HepG2 (cell line): ENCODE measurements around the gene KCNB1. TPM values are rescaled to one million over a fixed set of nuclear protein-coding genes. Genes with fewer than 3 reads are reported as not detected.

Source experiments
- ATAC-seq: fragments of 200-7000 bp; cut with Tn5 transposase; 3 replicates; pipeline ENCODE4 v1.9.1; 2020; ENCODE audit warnings: mild to moderate bottlenecking, moderate library complexity
- BruUV-seq: library from RNA; stranded (reverse); fragments of 400-500 nt; replicated peaks from 2 replicates; lab custom pipeline; 2021; lab: Mats Ljungman, UMichigan
- CTCF ChIA-PET: fragments of 300-600 bp; formaldehyde crosslinking; extraction: SDS; loops from one replicate; lab custom pipeline; 2021; ENCODE audit warnings: low total read pairs, inconsistent platforms, low intra/inter-chr PET ratio; lab: Yijun Ruan, JAX
- POLR2A ChIA-PET: fragments of 350-600 bp; sonication (Branson Sonifier 250); formaldehyde crosslinking; loops from one replicate; lab custom pipeline; 2020; ENCODE audit warnings: antibody characterized with exemption, inconsistent platforms; lab: Yijun Ruan, JAX
- DNase-seq: peaks from one replicate; pipeline ENCODE4 v3.0.0-alpha.2; 2015; ENCODE audit warnings: low spot score
- FAIRE-seq: peaks from 3 replicates; lab custom pipeline; 2011; peaks lifted over from hg19 to GRCh38; lab: Jason Lieb, UNC
- H2AFZ ChIP-seq: one replicate; pipeline ENCODE4 v1.6.1; 2011; ENCODE audit warnings: low read length, inconsistent platforms
- H3K27ac ChIP-seq: fragments of 300-600 bp; 3 replicates; pipeline ENCODE4 v1.8.0; 2011; ENCODE audit warnings: mixed run types, mild to moderate bottlenecking, mixed read lengths, low read length, inconsistent platforms; ENCODE audit not compliant: insufficient read depth; ENCODE audit errors: extremely low read length
- H3K27me3 ChIP-seq, 2 experiments: fragments of 200-600 bp in 1 of 2; 2 replicates in 1 of 2; 3 replicates in 1 of 2; pipeline versions ENCODE4 v1.6.0 to v1.8.0; 2011; ENCODE audit warnings: low read length in 2 of 2, mild to moderate bottlenecking in 2 of 2, moderate library complexity in 2 of 2, inconsistent platforms in 1 of 2; ENCODE audit not compliant: insufficient read depth in 2 of 2, control insufficient read depth in 1 of 2
- H3K36me3 ChIP-seq, 2 experiments: fragments of 200-600 bp in 1 of 2; replicated peaks in 1 of 2; 2 replicates in 1 of 2; 3 replicates in 1 of 2; pipeline versions ENCODE4 v1.5.1 to v1.8.0; 2011; ENCODE audit warnings: low read length in 2 of 2, inconsistent platforms in 1 of 2; ENCODE audit not compliant: insufficient read depth in 2 of 2, control insufficient read depth in 1 of 2
- H3K4me1 ChIP-seq: 2 replicates; pipeline ENCODE4 v1.5.1; 2012; ENCODE audit warnings: low read length, inconsistent platforms; ENCODE audit not compliant: insufficient read depth
- H3K4me2 ChIP-seq: 2 replicates; pipeline ENCODE4 v1.6.0; 2011; ENCODE audit warnings: low read depth, low read length, inconsistent platforms
- H3K4me3 ChIP-seq, 3 experiments: fragments of 200-600 bp in 1 of 3; sonication (generic), shearing (Covaris generic) in 1 of 3; replicated peaks in 1 of 3; 2 replicates each; pipeline ENCODE4 v1.5.1; 2011 to 2016; ENCODE audit warnings: low read length in 3 of 3, inconsistent platforms in 2 of 3, low read depth in 2 of 3, mild to moderate bottlenecking in 2 of 3, control low read depth in 1 of 3, mixed read lengths in 1 of 3; ENCODE audit not compliant: insufficient read depth in 1 of 3
- H3K79me2 ChIP-seq: one replicate; pipeline ENCODE4 v1.6.1; 2011; ENCODE audit warnings: low read length, inconsistent platforms; ENCODE audit not compliant: insufficient read depth
- H3K9ac ChIP-seq: 2 replicates; pipeline ENCODE4 v1.6.0; 2011; ENCODE audit warnings: mild to moderate bottlenecking, low read depth, low read length, inconsistent platforms; ENCODE audit not compliant: insufficient read depth
- H3K9me3 ChIP-seq: 2 replicates; pipeline ENCODE4 v1.5.1; 2012; ENCODE audit warnings: mild to moderate bottlenecking, low read length
- H4K20me1 ChIP-seq: 2 replicates; pipeline ENCODE4 v1.6.0; 2011; ENCODE audit warnings: inconsistent platforms, mild to moderate bottlenecking, low read length, moderate library complexity; ENCODE audit not compliant: insufficient read depth
- GATAD2A ChIP-seq: IDR thresholded peaks from 2 replicates; pipeline ENCODE4 v1.6.1; 2016
- PHF8 ChIP-seq: sonication (generic); formaldehyde crosslinking; IDR thresholded peaks from 2 replicates; pipeline ENCODE4 v1.5.0; 2020; ENCODE audit warnings: missing genetic modification reagents
- SALL2 ChIP-seq: sonication (generic); formaldehyde crosslinking; IDR thresholded peaks from 2 replicates; pipeline ENCODE4 v1.8.1; 2023; ENCODE audit warnings: mild to moderate bottlenecking, missing genetic modification reagents, inconsistent platforms
- ZNF24 ChIP-seq: fragments of 450-650 bp; IDR thresholded peaks from 2 replicates; pipeline ENCODE4 v1.6.1; 2017; ENCODE audit warnings: antibody characterized with exemption, mild to moderate bottlenecking
- ZNF329 ChIP-seq: sonication (generic); formaldehyde crosslinking; IDR thresholded peaks from 2 replicates; pipeline ENCODE4 v1.9.0; 2021; ENCODE audit warnings: low read depth, mild to moderate bottlenecking, missing genetic modification reagents
- ZNF549 ChIP-seq: sonication (generic); formaldehyde crosslinking; IDR thresholded peaks from 2 replicates; pipeline ENCODE4 v1.5.0; 2020; ENCODE audit warnings: missing genetic modification reagents
- ZNF776 ChIP-seq: sonication (generic); formaldehyde crosslinking; IDR thresholded peaks from 2 replicates; pipeline ENCODE4 v1.4.0; 2020; ENCODE audit warnings: mild to moderate bottlenecking, missing genetic modification reagents
- ZSCAN22 ChIP-seq: sonication (generic); formaldehyde crosslinking; IDR thresholded peaks from 2 replicates; pipeline ENCODE4 v1.4.0; 2020; ENCODE audit warnings: mild to moderate bottlenecking, missing genetic modification reagents
- WGBS: methylation state at CpG from one replicate; pipeline ENCODE4 v1.1.6; 2017; ENCODE audit warnings: low lambda C conversion rate; 5-methylcytosine and 5-hydroxymethylcytosine counted together
- in situ Hi-C: cut with HindIII; loops from 2 replicates; pipeline ENCODE4 v1.10.0; 2017; ENCODE audit warnings: low pct_unique_long_range_greater_than_20kb; ENCODE audit not compliant: extremely low pct_ligation_motif_present
- intact Hi-C: fragments of 100-400 bp; cut with micrococcal nuclease; formaldehyde crosslinking; loops from one replicate; pipeline ENCODE4 v1.10.0; 2022; ENCODE audit not compliant: unreplicated experiment
- polyA plus RNA-seq, 8 experiments: library from polyadenylated mRNA; depleted of rRNA in 3 of 8; stranded (reverse) in 7 of 8; unstranded in 1 of 8; fragments of >200 nt; fragmentation: Illumina TruSeq in 4 of 8; extraction: Trizol in 4 of 8; gene quantifications; 2 replicates each; pipeline versions ENCODE4 v1.2.1 to v1.2.3, GENCODE V29; 2011 to 2016; ENCODE audit warnings: low read depth in 4 of 8, missing spikeins in 1 of 8, mixed read lengths in 1 of 8; ENCODE audit not compliant: insufficient read depth in 1 of 8
- total RNA-seq, 5 experiments: library from RNA; depleted of rRNA; stranded (reverse); fragments of >200 nt; fragmentation: Illumina TruSeq; extraction: Trizol; gene quantifications; 2 replicates each; pipeline ENCODE4 v1.2.3, GENCODE V29; 2016; ENCODE audit warnings: low read depth in 1 of 5
- TF ChIP-seq, protein P1 (sequence below): sonication (generic); formaldehyde crosslinking; IDR thresholded peaks from 2 replicates; pipeline ENCODE4 v1.4.0; 2020; ENCODE audit warnings: missing genetic modification reagents, borderline replicate concordance
- TF ChIP-seq, protein P2 (sequence below): sonication (generic); formaldehyde crosslinking; IDR thresholded peaks from 2 replicates; pipeline ENCODE4 v1.5.0; 2020; ENCODE audit warnings: mild to moderate bottlenecking, missing genetic modification reagents
- TF ChIP-seq, protein P3 (sequence below): sonication (generic); formaldehyde crosslinking; IDR thresholded peaks from 2 replicates; pipeline ENCODE4 v1.5.0; 2020; ENCODE audit warnings: missing genetic modification reagents
- TF ChIP-seq, protein P4 (sequence below): IDR thresholded peaks from 2 replicates; pipeline ENCODE4 v1.4.0; 2020; ENCODE audit warnings: mild to moderate bottlenecking, missing genetic modification reagents

KCNB1 gene
- total and polyA plus RNA-seq, 2 of the 13 experiments (the other 11 are each of a cell fraction or from before 2014, with no cell fraction given): 0.02 TPM; not detected in 1

DNA sequence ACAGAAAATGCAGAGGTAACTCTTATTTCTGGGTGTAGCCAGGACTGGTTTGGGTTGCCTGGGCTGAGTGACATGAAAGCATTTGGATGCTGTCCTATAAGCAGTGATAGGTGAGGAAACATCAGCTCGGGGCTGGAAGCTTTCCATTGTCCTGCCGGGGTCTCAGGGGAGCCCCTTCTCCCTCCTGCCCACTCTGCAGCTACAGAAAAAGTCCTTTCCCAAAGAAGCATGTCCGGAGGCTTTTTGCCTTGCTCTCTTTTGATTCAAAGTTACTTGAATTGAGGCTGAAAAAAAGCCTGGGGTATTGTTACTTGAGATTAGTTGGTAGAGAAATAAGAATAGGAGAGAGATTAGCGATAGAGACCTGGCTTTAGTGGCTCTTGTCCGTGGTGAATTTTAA, 113.9 kb downstream of the KCNB1 start (continued):
- TF ChIP-seq, protein P1, sequence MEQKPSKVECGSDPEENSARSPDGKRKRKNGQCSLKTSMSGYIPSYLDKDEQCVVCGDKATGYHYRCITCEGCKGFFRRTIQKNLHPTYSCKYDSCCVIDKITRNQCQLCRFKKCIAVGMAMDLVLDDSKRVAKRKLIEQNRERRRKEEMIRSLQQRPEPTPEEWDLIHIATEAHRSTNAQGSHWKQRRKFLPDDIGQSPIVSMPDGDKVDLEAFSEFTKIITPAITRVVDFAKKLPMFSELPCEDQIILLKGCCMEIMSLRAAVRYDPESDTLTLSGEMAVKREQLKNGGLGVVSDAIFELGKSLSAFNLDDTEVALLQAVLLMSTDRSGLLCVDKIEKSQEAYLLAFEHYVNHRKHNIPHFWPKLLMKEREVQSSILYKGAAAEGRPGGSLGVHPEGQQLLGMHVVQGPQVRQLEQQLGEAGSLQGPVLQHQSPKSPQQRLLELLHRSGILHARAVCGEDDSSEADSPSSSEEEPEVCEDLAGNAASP (CRISPR knock-in tag): no peak
- TF ChIP-seq ZNF549 (CRISPR knock-in tag) (no peak), ZNF329 (CRISPR knock-in tag) (no peak), ZNF24 (no peak)

DNA sequence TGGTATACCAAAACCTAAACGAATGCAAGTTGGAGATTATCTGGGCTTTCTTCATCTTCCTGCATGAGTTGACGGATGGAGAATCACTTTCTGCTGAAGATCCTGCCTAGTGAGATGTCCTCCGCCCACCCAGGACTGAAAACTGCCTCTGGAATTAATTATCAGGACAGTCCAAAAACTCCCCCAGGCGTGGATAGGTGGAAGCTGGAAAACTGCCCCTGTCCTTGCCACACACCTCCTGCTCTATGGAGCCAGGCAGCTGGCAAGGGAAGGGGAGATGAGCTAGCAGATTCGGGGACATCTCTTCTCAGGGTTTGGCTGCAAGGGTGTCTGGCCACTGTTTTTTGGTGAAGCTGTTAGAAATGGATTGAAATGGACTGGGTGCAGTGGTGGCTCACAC, 115.4 kb downstream of the KCNB1 start:
- Histone ChIP-seq H2AFZ (no peak overlapping the region), H4K20me1 (no peaks in the 10 kb centered on the region), H3K27ac (no peak overlapping the region)
- CTCF ChIA-PET: no interaction called here
- TF ChIP-seq GATAD2A (CRISPR knock-in tag) (no peak), ZNF776 (CRISPR knock-in tag) (no peak), PHF8 (CRISPR knock-in tag) (no peak), SALL2 (CRISPR knock-in tag) (no peak), ZSCAN22 (CRISPR knock-in tag) (no peak)
- TF ChIP-seq, protein P2, sequence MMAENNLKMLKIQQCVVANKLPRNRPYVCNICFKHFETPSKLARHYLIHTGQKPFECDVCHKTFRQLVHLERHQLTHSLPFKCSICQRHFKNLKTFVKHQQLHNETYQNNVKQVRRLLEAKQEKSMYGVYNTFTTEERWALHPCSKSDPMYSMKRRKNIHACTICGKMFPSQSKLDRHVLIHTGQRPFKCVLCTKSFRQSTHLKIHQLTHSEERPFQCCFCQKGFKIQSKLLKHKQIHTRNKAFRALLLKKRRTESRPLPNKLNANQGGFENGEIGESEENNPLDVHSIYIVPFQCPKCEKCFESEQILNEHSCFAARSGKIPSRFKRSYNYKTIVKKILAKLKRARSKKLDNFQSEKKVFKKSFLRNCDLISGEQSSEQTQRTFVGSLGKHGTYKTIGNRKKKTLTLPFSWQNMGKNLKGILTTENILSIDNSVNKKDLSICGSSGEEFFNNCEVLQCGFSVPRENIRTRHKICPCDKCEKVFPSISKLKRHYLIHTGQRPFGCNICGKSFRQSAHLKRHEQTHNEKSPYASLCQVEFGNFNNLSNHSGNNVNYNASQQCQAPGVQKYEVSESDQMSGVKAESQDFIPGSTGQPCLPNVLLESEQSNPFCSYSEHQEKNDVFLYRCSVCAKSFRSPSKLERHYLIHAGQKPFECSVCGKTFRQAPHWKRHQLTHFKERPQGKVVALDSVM: no peak
- TF ChIP-seq, protein P3, sequence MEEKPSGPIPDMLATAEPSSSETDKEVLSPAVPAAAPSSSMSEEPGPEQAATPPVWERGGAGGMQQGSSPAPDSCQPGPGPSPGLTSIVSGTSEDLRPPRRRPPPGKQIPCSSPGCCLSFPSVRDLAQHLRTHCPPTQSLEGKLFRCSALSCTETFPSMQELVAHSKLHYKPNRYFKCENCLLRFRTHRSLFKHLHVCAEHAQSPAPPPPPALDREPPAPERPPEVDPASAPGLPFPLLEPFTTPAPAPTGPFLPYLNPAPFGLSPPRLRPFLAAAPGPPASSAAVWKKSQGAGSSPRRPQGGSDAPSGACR (CRISPR knock-in tag): no peak
- TF ChIP-seq, protein P4, sequence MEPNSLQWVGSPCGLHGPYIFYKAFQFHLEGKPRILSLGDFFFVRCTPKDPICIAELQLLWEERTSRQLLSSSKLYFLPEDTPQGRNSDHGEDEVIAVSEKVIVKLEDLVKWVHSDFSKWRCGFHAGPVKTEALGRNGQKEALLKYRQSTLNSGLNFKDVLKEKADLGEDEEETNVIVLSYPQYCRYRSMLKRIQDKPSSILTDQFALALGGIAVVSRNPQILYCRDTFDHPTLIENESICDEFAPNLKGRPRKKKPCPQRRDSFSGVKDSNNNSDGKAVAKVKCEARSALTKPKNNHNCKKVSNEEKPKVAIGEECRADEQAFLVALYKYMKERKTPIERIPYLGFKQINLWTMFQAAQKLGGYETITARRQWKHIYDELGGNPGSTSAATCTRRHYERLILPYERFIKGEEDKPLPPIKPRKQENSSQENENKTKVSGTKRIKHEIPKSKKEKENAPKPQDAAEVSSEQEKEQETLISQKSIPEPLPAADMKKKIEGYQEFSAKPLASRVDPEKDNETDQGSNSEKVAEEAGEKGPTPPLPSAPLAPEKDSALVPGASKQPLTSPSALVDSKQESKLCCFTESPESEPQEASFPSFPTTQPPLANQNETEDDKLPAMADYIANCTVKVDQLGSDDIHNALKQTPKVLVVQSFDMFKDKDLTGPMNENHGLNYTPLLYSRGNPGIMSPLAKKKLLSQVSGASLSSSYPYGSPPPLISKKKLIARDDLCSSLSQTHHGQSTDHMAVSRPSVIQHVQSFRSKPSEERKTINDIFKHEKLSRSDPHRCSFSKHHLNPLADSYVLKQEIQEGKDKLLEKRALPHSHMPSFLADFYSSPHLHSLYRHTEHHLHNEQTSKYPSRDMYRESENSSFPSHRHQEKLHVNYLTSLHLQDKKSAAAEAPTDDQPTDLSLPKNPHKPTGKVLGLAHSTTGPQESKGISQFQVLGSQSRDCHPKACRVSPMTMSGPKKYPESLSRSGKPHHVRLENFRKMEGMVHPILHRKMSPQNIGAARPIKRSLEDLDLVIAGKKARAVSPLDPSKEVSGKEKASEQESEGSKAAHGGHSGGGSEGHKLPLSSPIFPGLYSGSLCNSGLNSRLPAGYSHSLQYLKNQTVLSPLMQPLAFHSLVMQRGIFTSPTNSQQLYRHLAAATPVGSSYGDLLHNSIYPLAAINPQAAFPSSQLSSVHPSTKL (CRISPR knock-in tag): no peak
- TF ChIP-seq, all 625 proteins: peak for 0
- intact Hi-C loops: no loop called here
- H3K4me2 ChIP-seq: no peak overlapping the region
- H3K4me1 ChIP-seq: no peaks in the 10 kb centered on the region
- H3K9ac ChIP-seq: no peak overlapping the region
- in situ Hi-C loops: no loop called here
- no peaks in the 10 kb centered on the region for H3K79me2 ChIP-seq
- no peak overlapping the region for H3K4me3 ChIP-seq
- H3K27me3 ChIP-seq: peaks cover 1 to 64% of the 10 kb centered on the region in 2 experiments; a peak in 3 of 5 replicates
- FAIRE-seq: no peak
- no peak for ATAC-seq
- 9% methylated on average over 5 of the region's 5 CpGs for WGBS
- no peak for DNase-seq
- H3K9me3 ChIP-seq: no peaks in the 10 kb centered on the region
- POLR2A ChIA-PET: no interaction called here
- no TSS peak for BruUV-seq
- no peaks in the 10 kb centered on the region for H3K36me3 ChIP-seq
